Spinal cord (tissue), 10 donors: ENCODE measurements around the gene SHROOM3. TPM values are rescaled to one million over a fixed set of nuclear protein-coding genes. Genes with fewer than 3 reads are reported as not detected.
"Not testable (repeated sequence)": the region's sequence is repeated elsewhere in the genome, so short reads cannot be mapped to it uniquely, and the experiment has no call there.

Experiments used
- DNase-seq, 6 donors: peaks; one replicate each; pipeline versions ENCODE4 v3.0.0 to v3.0.0-alpha.2; 2013 to 2015; ENCODE audit warnings: low spot score in 6 of 6, low read depth in 4 of 6
- H3K27ac ChIP-seq: one replicate; pipeline ENCODE4 v1.5.1; 2013; ENCODE audit warnings: low read depth, low read length, control low read depth
- H3K27me3 ChIP-seq: one replicate; pipeline ENCODE4 v1.6.1; 2013; ENCODE audit warnings: low read length; ENCODE audit not compliant: control insufficient read depth, insufficient read depth
- H3K36me3 ChIP-seq: one replicate; pipeline ENCODE4 v1.6.1; 2013; ENCODE audit warnings: low read length; ENCODE audit not compliant: control insufficient read depth, insufficient read depth
- H3K4me1 ChIP-seq: one replicate; pipeline ENCODE4 v1.6.1; 2013; ENCODE audit warnings: low read length; ENCODE audit not compliant: control insufficient read depth, insufficient read depth
- H3K4me3 ChIP-seq: one replicate; pipeline ENCODE4 v1.5.1; 2013; ENCODE audit warnings: low read depth, low read length, control low read depth
- H3K9me3 ChIP-seq: one replicate; pipeline ENCODE4 v1.6.1; 2013; ENCODE audit warnings: low read length; ENCODE audit not compliant: control insufficient read depth, insufficient read depth
- WGBS: methylation state at CpG from one replicate; pipeline ENCODE4 v1.1.5; 2013; ENCODE audit warnings: missing lambda C conversion rate; ENCODE audit not compliant: insufficient coverage; 5-methylcytosine and 5-hydroxymethylcytosine counted together
- polyA plus RNA-seq, 2 donors: library from polyadenylated mRNA; unstranded; fragments of 120-200 nt; gene quantifications; one replicate each; pipeline ENCODE4 v1.2.1, GENCODE V29; 2013; ENCODE audit not compliant: insufficient read length in 2 of 2
- total RNA-seq, 2 donors: library from RNA; depleted of rRNA in 1 of 2; stranded (reverse); fragments of 120-200 nt in 1 of 2; fragments of >200 nt in 1 of 2; gene quantifications; one replicate each; pipeline versions ENCODE4 v1.2.3 to v1.2.4, GENCODE V29; 2013 to 2014
- donor health status: healthy.

Gene SHROOM3
- total and polyA plus RNA-seq, 4 donors, result 11.6 to 23.3 (median 19.3) TPM

DNA sequence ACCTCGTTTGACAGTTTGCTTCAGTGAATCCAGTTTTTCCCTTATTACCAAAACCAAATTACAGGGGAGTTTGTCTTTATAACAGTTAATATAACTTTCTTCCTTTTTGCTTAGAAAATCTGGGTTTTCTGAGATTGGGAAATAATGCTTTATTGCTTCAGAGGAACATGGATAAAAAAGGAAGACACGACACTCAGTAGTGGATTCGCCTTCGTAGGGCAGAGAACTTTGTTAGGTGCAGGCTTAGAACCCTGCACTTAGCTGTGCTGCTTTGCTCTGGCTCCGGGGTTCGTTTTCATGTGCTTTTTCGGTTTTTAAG, 274.7 kb downstream of the SHROOM3 start:
- Histone ChIP-seq H3K4me1 (peaks cover 6% of the 10 kb centered on the region), H3K9me3 (no peaks in the 10 kb centered on the region), H3K4me3 (no peak overlapping the region), H3K27ac (peak overlapping the region; percentile 22), H3K27me3 (no peaks in the 10 kb centered on the region), H3K36me3 (peaks cover 3% of the 10 kb centered on the region)
- WGBS, result 96% methylated on average over 6 of the region's 7 CpGs
- DNase-seq, result no peak

DNA sequence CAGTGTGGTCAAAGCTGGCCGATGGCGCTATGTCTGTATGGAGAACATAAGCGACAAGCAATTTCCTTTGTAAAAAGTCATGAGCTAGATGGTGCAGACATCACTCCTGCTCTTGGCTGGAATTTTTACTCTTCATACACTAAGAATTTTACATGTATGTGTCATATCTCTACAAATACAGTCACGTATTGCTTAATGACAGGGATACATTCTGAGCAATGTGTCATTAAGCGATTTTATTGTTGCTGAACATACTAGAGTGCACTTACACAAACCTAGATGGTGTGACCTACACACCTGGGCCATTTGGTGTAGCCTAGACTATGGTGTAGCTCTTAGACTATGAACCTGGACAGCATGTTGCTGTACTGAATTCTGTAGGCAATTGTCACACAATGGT, 277.5 kb downstream of the SHROOM3 start:
- no peak for DNase-seq
- WGBS, result no CpG with 5 or more reads among the region's 5 CpGs
- H3K27ac ChIP-seq, result no peak overlapping the region
- no peaks in the 10 kb centered on the region for H3K27me3 ChIP-seq
- H3K4me3 ChIP-seq, result no peak overlapping the region
- peaks cover 3% of the 10 kb centered on the region for H3K36me3 ChIP-seq
- H3K9me3 ChIP-seq, result no peaks in the 10 kb centered on the region
- peaks cover 6% of the 10 kb centered on the region for H3K4me1 ChIP-seq

DNA sequence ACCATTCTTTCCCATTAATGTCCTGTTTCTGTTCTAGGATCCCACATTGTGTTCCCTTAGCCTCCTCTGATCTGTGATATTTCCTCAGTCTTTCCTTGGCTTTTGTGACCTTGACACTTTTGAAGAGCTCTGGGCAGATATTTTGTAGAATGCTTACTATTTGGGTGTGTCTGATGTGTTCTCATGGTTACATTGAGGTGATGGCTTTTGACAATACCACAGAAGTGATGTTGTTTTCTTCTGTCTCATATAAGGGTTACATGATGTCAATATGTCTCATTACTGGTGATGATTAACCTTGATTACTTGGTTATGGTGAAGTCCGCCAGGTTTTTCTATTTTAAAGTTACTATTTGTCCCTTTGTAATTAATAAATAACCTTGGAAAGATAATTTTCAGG, 279.2 kb downstream of the SHROOM3 start:
- Histone ChIP-seq H3K4me1 (peaks cover 6% of the 10 kb centered on the region), H3K27ac (no peak overlapping the region), H3K27me3 (no peaks in the 10 kb centered on the region), H3K36me3 (peaks cover 3% of the 10 kb centered on the region), H3K9me3 (no peaks in the 10 kb centered on the region), H3K4me3 (no peak overlapping the region)
- no CpG with 5 or more reads among the region's 1 CpG for WGBS
- DNase-seq, result no peak

DNA sequence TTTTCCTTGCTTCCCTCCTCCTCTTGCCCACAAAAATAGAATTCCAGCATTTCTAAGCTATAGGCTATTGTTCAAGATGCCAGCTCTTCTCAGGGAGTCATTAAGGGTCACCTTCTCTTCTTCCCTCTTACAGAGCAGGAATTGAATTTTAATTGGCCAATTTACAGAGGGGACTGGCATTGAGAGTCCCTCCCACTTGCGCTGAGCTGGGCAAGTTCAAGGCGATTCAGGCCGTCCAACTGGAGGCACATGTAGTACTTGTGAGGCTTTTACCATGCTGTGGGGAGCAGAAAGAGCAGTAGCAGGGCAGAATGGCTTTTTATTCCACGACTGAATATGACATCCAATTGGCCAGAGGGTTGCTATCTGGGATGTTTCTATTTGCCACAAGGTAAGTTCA, 281.0 kb downstream of the SHROOM3 start:
- H3K27ac ChIP-seq, result peak overlapping the region; percentile 36
- no peaks in the 10 kb centered on the region for H3K4me1 ChIP-seq
- H3K4me3 ChIP-seq, result no peak overlapping the region
- H3K36me3 ChIP-seq, result no peaks in the 10 kb centered on the region
- DNase-seq, result peak in 1 of 6 donors; percentile 20
- H3K9me3 ChIP-seq, result no peaks in the 10 kb centered on the region
- H3K27me3 ChIP-seq, result no peaks in the 10 kb centered on the region
- WGBS, result 59% methylated on average over 4 of the region's 4 CpGs

DNA sequence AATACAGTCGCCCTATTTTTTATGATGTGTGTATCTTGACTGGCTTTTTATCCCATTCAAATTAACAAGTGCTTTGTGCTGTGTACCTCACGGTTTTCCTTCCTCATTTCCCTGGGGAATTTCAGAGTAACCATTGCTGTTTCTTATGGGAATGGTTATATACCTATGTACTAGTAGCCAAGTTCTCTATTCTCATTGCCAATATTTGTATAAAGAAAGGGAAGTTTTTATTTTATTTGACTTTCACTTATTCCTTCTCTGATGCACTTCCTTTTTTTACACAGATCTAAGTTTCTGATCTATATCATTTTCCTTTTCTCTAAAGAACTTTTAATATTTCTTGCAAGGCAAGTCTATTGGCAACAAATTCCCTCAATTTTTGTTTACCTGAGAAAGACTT, 281.6 kb downstream of the SHROOM3 start:
- no peak for DNase-seq
- WGBS, result no CpG with 5 or more reads among the region's 2 CpGs

DNA sequence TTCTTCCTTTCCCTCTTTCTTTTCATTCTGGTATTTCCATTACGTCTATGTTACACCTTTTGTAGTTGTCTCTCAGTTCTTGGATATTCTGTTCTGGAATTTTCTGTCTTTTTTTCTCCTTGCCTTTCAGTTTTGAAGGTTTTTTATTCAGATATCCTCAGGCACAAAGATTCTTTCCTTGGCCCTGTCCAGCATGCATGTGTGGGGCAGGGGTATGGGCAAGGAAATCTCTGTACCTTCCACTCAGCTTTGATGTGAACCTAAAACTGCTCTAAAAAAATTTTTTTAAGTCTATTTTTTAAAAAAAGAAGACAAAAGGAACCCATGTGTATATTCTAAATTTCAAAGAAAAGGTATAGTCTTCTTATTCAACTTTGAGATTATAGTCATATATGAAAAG, 282.4 kb downstream of the SHROOM3 start:
- Histone ChIP-seq H3K36me3 (no peaks in the 10 kb centered on the region), H3K9me3 (no peaks in the 10 kb centered on the region), H3K4me1 (no peaks in the 10 kb centered on the region), H3K4me3 (no peak overlapping the region), H3K27me3 (no peaks in the 10 kb centered on the region), H3K27ac (no peak overlapping the region)
- no CpG with 5 or more reads among the region's 1 CpG for WGBS
- no peak for DNase-seq

More for the DNA sequence above, 281.6 kb downstream of the SHROOM3 start:
- Histone ChIP-seq H3K4me1 (no peaks in the 10 kb centered on the region), H3K36me3 (no peaks in the 10 kb centered on the region), H3K4me3 (peak overlapping the region; percentile 7), H3K9me3 (no peaks in the 10 kb centered on the region), H3K27ac (no peak overlapping the region), H3K27me3 (no peaks in the 10 kb centered on the region)

DNA sequence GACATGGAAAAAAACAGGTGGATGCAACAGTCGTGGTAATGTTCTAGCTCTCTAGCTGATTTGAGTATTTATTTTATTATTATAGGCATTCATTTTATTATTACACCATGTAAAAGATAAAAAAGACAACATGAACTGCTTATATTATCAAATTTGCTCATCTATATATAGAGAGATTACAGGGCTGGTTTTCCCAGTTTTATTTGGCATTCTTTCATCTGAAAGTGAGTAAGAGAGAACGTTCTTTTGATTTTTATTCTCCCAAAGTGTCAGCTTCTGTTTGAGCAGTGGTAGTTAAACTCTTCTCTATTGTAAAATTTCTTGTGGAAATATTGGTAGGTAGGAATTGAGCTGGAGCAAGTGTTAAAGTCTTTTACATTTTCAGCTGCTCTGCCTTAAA, 283.0 kb downstream of the SHROOM3 start:
- WGBS, result no CpG with 5 or more reads among the region's 2 CpGs

DNA sequence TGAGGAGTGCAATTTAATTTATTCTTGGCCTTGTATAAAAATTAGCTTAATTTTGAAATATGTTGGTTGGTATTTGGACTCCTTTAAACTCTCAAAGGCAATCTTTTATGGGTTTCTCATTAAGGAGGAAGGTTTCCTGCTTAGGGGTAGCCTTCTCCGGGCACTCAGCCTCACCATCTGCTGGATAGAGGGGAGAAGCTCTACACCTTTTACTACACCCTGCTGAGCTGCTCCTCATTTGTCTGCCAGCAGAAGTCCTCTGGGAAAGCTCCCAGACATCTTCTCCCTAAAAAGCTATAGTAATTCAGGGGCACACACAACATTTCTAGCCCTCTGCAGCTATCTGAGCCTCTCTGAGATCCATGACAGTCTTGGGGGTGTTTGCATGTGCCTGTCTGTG, 283.8 kb downstream of the SHROOM3 start:
- Histone ChIP-seq H3K27me3 (no peaks in the 10 kb centered on the region), H3K4me3 (no peak overlapping the region), H3K9me3 (no peaks in the 10 kb centered on the region), H3K4me1 (no peaks in the 10 kb centered on the region), H3K36me3 (no peaks in the 10 kb centered on the region), H3K27ac (no peak overlapping the region)
- WGBS, result no CpG with 5 or more reads among the region's 1 CpG
- DNase-seq, result peak in 1 of 6 donors; percentile 51

More for the DNA sequence above, 283.0 kb downstream of the SHROOM3 start:
- no peaks in the 10 kb centered on the region for H3K36me3 ChIP-seq
- no peak overlapping the region for H3K27ac ChIP-seq
- no peak for DNase-seq
- H3K9me3 ChIP-seq, result no peaks in the 10 kb centered on the region
- no peaks in the 10 kb centered on the region for H3K4me1 ChIP-seq
- H3K4me3 ChIP-seq, result no peak overlapping the region
- no peaks in the 10 kb centered on the region for H3K27me3 ChIP-seq

DNA sequence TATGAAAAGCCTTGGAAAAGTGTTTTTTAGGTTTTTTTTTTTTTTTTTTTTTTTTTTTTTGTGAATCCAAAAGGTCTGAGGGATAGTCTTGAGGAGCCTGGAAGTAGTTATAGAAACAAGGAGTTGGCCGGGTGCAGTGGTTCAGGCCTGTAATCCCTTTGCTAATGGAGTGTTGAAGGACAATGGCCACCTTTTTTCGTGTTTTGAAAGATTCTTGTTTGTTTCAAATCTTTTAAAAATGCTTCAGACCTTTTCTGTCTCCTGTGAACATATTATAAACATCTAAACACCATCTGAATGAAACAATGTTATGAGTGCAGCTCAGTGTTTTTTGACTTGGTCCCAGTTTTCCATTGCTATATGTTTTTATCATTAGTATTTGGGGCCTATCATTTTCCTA, 285.1 kb downstream of the SHROOM3 start:
- no peaks in the 10 kb centered on the region for H3K4me1 ChIP-seq
- H3K9me3 ChIP-seq, result no peaks in the 10 kb centered on the region
- no peak overlapping the region for H3K4me3 ChIP-seq
- DNase-seq, result no peak
- H3K36me3 ChIP-seq, result no peaks in the 10 kb centered on the region
- no peaks in the 10 kb centered on the region for H3K27me3 ChIP-seq
- H3K27ac ChIP-seq, result no peak overlapping the region
- WGBS, result 100% methylated on average over 1 of the region's 2 CpGs

DNA sequence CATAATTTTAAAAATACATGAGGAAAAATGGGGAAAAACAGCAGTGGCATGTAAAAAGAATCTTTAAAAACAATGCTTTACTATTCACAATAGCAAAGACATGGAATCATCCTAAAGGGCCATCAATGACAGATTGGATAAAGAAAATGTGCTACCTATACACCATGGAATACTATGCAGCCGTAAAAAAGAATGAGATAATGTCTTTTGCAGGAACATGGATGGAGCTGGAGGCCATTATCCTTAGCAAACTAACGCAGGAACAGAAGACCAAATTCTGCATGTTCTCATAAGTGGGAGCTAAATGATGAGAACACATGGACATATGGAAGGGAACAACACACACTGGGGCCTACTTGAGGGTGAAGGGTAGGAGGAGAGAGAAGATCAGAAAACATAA, 287.1 kb downstream of the SHROOM3 start:
- not testable (repeated sequence) for H3K27me3 ChIP-seq, H3K4me3 ChIP-seq, DNase-seq, H3K9me3 ChIP-seq, H3K4me1 ChIP-seq, H3K27ac ChIP-seq, H3K36me3 ChIP-seq
- 100% methylated on average over 1 of the region's 2 CpGs for WGBS
